GM10847 (cell line): ENCODE data around the gene PDE9A.

ENCODE experiments used
- POLR2A ChIP-seq: IDR thresholded peaks from 2 replicates; pipeline ENCODE4 v1.6.1; 2011; ENCODE audit not compliant: insufficient read length; ENCODE audit errors: extremely low read depth

PDE9A gene

GRCh38 chr21:42751866-42752265 lies 98.4 kb downstream of the PDE9A start:
- TF ChIP-seq POLR2A = no peak

- no peak for TF ChIP-seq POLR2A
Observed at GRCh38 chr21:42753804-42754203, 100.4 kb downstream of the PDE9A start.

GRCh38 chr21:42754270-42754933 lies 101.0 kb downstream of the PDE9A start:
- no peak for TF ChIP-seq POLR2A

GRCh38 chr21:42755031-42755665 lies 101.7 kb downstream of the PDE9A start:
- no peak for TF ChIP-seq POLR2A

- no peak for TF ChIP-seq POLR2A
Observed at GRCh38 chr21:42755766-42756579, 102.6 kb downstream of the PDE9A start.

GRCh38 chr21:42756580-42757250 lies 103.3 kb downstream of the PDE9A start:
- no peak for TF ChIP-seq POLR2A

GRCh38 chr21:42757422-42757821 lies 104.0 kb downstream of the PDE9A start:
- no peak for TF ChIP-seq POLR2A

- no peak for TF ChIP-seq POLR2A
Observed at GRCh38 chr21:42757826-42758655, 104.6 kb downstream of the PDE9A start.

- no peak for TF ChIP-seq POLR2A
Observed at GRCh38 chr21:42758721-42759593, 105.5 kb downstream of the PDE9A start.

GRCh38 chr21:42759594-42759927 lies 106.1 kb downstream of the PDE9A start:
- no peak for TF ChIP-seq POLR2A

- no peak for TF ChIP-seq POLR2A
Observed at GRCh38 chr21:42760361-42760950, 107.0 kb downstream of the PDE9A start.

- TF ChIP-seq POLR2A = no peak
Observed at GRCh38 chr21:42760951-42761751, 107.7 kb downstream of the PDE9A start.
